ENCODE measurements around the gene CD151. TPM values are rescaled to one million over a fixed set of nuclear protein-coding genes. Genes with fewer than 3 reads are reported as not detected.

CD151 gene
- total and polyA plus RNA-seq, 2 experiments from 2014 or later, result 248 to 356 TPM

DNA sequence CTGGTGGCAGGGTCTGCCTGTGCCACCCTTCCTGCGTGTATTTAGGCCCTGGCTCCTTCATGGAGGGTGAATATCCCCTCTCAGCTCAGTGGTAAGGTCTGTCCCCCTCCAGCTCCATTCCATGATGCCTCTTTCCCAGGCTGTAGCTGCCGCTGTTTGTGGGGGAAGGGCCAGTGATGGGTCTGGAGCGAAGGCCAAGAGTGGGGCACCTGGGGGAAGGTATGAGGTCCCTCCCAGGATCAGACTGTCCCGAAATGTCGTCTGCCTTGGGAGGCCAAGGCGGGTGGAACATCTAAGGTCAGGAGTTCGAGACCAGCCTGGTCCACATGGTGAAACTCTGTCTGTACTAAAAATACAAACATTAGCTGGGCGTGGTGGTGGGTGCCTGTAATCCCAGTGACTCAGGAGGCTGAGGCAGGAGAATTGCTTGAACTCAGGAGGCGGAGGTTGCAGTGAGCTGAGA lies 1.1 kb downstream of the CD151 start:
- Histone ChIP-seq H3K79me2 (peaks cover 31% of the 10 kb centered on the region), H3K27me3 (peaks cover 3% of the 10 kb centered on the region), H3K4me2 (peak overlapping the region; percentile 98), H3K36me3 (replicated peaks; ENCODE audit: insufficient read depth, low read depth) (no peaks in the 10 kb centered on the region), H2AFZ (no peak overlapping the region), H3K27ac (peak overlapping the region; percentile 87), H3K9me3 (ENCODE audit: low read depth) (no peaks in the 10 kb centered on the region), H3K4me3 (peak overlapping the region; percentile 44), H3K4me1 (ENCODE audit: insufficient read depth) (peaks cover 44% of the 10 kb centered on the region), H3K9me2 (replicated peaks; ENCODE audit: insufficient read depth) (no peaks in the 10 kb centered on the region), H4K20me1 (ENCODE audit: insufficient read depth, poor library complexity, severe bottlenecking) (peaks cover 21% of the 10 kb centered on the region)
- DNase-seq (ENCODE audit: low spot score), result no peak
- TF ChIP-seq, protein P1, sequence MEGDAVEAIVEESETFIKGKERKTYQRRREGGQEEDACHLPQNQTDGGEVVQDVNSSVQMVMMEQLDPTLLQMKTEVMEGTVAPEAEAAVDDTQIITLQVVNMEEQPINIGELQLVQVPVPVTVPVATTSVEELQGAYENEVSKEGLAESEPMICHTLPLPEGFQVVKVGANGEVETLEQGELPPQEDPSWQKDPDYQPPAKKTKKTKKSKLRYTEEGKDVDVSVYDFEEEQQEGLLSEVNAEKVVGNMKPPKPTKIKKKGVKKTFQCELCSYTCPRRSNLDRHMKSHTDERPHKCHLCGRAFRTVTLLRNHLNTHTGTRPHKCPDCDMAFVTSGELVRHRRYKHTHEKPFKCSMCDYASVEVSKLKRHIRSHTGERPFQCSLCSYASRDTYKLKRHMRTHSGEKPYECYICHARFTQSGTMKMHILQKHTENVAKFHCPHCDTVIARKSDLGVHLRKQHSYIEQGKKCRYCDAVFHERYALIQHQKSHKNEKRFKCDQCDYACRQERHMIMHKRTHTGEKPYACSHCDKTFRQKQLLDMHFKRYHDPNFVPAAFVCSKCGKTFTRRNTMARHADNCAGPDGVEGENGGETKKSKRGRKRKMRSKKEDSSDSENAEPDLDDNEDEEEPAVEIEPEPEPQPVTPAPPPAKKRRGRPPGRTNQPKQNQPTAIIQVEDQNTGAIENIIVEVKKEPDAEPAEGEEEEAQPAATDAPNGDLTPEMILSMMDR (IDR thresholded peaks at IDR 0.05; ENCODE audit: poor library complexity), result no peak
- no peak for TF ChIP-seq EZH2phosphoT487 (IDR thresholded peaks at IDR 0.05; ENCODE audit: low read depth, severe bottlenecking, unreplicated experiment)
- no peak for TF ChIP-seq EZH2 (IDR thresholded peaks at IDR 0.05; ENCODE audit: borderline replicate concordance)
- WGBS (ENCODE audit: low lambda C conversion rate, missing lambda C conversion rate), result 50% methylated on average over 9 of the region's 9 CpGs

DNA sequence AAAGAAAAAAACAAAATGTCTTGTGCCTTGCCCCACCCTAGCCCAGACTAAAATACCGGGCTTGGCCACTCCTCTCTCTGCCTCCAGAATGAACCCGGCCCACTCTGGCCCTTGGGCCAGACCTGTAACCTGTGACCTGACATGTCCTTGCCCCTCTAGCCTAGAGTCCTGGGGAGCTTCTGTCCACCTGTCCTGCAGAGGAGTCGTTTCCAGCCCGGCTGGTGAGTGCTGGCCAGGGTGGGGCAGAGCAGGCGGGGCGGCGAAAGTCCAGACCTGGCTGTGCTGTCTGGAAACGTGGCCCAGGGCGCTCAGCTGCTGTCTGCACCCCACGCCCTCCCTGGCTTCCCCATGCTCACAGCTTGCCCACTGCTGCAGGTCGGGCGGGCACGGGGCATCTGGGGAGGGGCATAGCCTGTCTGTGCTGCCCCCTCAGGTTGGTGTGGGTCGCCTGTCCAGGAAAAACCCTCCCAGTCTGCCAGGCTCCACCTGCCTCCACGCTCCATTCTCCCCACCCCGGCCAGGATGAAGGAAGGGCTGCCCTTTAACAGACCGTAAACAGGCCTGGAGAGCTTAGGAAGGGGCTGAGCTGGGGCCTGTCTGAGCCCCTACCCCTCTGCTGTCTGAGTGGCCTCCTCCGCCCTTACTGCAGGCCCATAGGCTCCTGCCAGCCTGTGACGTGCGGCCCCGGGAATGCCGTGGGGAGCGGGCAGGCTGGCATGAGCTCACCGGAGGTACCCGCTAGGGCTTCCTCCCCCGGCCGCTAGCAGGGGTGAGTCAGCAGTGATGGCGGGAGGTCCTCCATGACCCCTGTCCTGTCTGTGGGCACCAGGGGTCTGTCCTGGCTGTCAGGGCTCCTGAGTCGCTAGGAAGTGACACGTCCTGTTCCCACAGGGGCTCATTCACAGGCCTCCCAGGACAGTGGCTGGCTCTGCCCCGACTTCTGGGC lies 1.9 kb downstream of the CD151 start:
- Histone ChIP-seq H4K20me1 (ENCODE audit: insufficient read depth, poor library complexity, severe bottlenecking) (peaks cover 21% of the 10 kb centered on the region), H3K9me2 (replicated peaks; ENCODE audit: insufficient read depth) (no peaks in the 10 kb centered on the region), H3K9me3 (ENCODE audit: low read depth) (no peaks in the 10 kb centered on the region), H3K4me1 (ENCODE audit: insufficient read depth) (peaks cover 40% of the 10 kb centered on the region), H3K27ac (peak overlapping the region; percentile 87), H3K4me3 (no peak overlapping the region), H2AFZ (no peak overlapping the region), H3K79me2 (peaks cover 31% of the 10 kb centered on the region), H3K27me3 (no peaks in the 10 kb centered on the region), H3K36me3 (replicated peaks; ENCODE audit: insufficient read depth, low read depth) (no peaks in the 10 kb centered on the region), H3K4me2 (peak overlapping the region; percentile 98)
- WGBS (ENCODE audit: low lambda C conversion rate, missing lambda C conversion rate), result 65% methylated on average over 29 of the region's 31 CpGs
- peak; percentile 71 for DNase-seq (ENCODE audit: low spot score)
- no peak for TF ChIP-seq EZH2 (IDR thresholded peaks at IDR 0.05; ENCODE audit: borderline replicate concordance)
- TF ChIP-seq, protein P1 (IDR thresholded peaks at IDR 0.05; ENCODE audit: poor library complexity), result no peak
- TF ChIP-seq EZH2phosphoT487 (IDR thresholded peaks at IDR 0.05; ENCODE audit: low read depth, severe bottlenecking, unreplicated experiment), result no peak

DNA sequence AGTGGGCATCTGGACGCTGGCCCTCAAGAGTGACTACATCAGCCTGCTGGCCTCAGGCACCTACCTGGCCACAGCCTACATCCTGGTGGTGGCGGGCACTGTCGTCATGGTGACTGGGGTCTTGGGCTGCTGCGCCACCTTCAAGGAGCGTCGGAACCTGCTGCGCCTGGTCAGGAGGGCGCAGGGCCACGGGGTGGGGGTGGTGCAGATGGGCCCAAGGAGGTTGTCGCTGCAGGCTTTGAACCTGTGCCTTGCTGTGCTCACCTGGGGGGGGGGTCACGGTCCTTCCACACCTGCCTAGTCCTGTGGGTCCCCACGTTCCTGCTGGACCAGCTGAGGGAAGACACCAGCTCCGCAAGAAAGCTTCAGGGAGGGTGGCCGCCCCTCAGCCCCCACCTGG lies 3.5 kb downstream of the CD151 start:
- peaks cover 46% of the 10 kb centered on the region for H3K79me2 ChIP-seq
- peaks cover 31% of the 10 kb centered on the region for H3K4me1 ChIP-seq (ENCODE audit: insufficient read depth)
- H2AFZ ChIP-seq, result no peak overlapping the region
- H3K9me2 ChIP-seq (replicated peaks; ENCODE audit: insufficient read depth), result no peaks in the 10 kb centered on the region
- TF ChIP-seq EZH2 (IDR thresholded peaks at IDR 0.05; ENCODE audit: borderline replicate concordance) (no peak), EZH2phosphoT487 (IDR thresholded peaks at IDR 0.05; ENCODE audit: low read depth, severe bottlenecking, unreplicated experiment) (no peak)
- TF ChIP-seq, protein P1 (IDR thresholded peaks at IDR 0.05; ENCODE audit: poor library complexity), result no peak
- H3K9me3 ChIP-seq (ENCODE audit: low read depth), result no peaks in the 10 kb centered on the region
- H3K4me3 ChIP-seq, result no peak overlapping the region
- H3K36me3 ChIP-seq (replicated peaks; ENCODE audit: insufficient read depth, low read depth), result no peaks in the 10 kb centered on the region
- no peak overlapping the region for H3K4me2 ChIP-seq
- DNase-seq (ENCODE audit: low spot score), result no peak
- no peaks in the 10 kb centered on the region for H3K27me3 ChIP-seq
- peaks cover 26% of the 10 kb centered on the region for H4K20me1 ChIP-seq (ENCODE audit: insufficient read depth, poor library complexity, severe bottlenecking)
- no peak overlapping the region for H3K27ac ChIP-seq
- 98% methylated on average over 14 of the region's 14 CpGs for WGBS (ENCODE audit: low lambda C conversion rate, missing lambda C conversion rate)
